Tibial nerve (tissue), 4 donors: Measurements from ENCODE around the gene COL8A1.
"Not testable (repeated sequence)": the region's sequence is repeated elsewhere in the genome, so short reads cannot be mapped to it uniquely, and the experiment has no call there.

Source experiments
- EP300 ChIP-seq, 2 donors: sonication (generic); formaldehyde crosslinking; IDR thresholded peaks; one replicate each; pipeline ENCODE4 v1.6.1; 2017; ENCODE audit warnings: antibody characterized with exemption in 2 of 2, mild to moderate bottlenecking in 1 of 2
- POLR2A ChIP-seq, 2 donors: fragments of 450-650 bp; IDR thresholded peaks; one replicate each; pipeline ENCODE4 v1.6.1; 2017; ENCODE audit warnings: antibody characterized with exemption in 2 of 2, mild to moderate bottlenecking in 2 of 2, moderate library complexity in 2 of 2
- TF ChIP-seq, protein P1 (sequence below), 5 experiments: fragments of 200-600 bp in 3 of 5; fragments of 450-650 bp in 2 of 5; sonication (generic) in 3 of 5; IDR thresholded peaks; one replicate each; pipeline ENCODE4 v1.5.1; 2016 to 2019; ENCODE audit warnings: antibody characterized with exemption in 5 of 5, mild to moderate bottlenecking in 3 of 5, moderate library complexity in 2 of 5

DNA sequence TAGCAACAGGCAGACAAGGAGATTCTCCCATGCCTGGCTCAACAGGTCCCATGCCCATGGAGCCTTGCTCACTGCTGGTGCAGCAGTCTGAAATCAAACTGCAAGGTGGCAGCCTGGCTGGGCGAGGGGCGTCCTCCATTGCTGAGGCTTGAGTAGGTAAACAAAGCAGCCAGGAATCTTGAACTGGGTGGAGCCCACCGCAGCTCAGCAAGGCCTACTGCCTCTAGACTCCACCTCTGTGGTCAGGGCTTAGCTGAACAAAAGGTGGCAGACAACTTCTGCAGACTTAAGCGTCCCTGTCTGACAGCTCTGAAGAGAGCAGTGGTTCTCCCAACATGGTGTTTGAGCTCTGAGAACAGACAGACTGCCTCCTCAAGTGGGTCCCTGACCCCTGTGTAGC, 49.2 kb upstream of the COL8A1 start:
- TF ChIP-seq, protein P1, sequence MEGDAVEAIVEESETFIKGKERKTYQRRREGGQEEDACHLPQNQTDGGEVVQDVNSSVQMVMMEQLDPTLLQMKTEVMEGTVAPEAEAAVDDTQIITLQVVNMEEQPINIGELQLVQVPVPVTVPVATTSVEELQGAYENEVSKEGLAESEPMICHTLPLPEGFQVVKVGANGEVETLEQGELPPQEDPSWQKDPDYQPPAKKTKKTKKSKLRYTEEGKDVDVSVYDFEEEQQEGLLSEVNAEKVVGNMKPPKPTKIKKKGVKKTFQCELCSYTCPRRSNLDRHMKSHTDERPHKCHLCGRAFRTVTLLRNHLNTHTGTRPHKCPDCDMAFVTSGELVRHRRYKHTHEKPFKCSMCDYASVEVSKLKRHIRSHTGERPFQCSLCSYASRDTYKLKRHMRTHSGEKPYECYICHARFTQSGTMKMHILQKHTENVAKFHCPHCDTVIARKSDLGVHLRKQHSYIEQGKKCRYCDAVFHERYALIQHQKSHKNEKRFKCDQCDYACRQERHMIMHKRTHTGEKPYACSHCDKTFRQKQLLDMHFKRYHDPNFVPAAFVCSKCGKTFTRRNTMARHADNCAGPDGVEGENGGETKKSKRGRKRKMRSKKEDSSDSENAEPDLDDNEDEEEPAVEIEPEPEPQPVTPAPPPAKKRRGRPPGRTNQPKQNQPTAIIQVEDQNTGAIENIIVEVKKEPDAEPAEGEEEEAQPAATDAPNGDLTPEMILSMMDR (IDR thresholded peaks at IDR 0.05): not testable (repeated sequence)
- not testable (repeated sequence) for TF ChIP-seq POLR2A, EP300 (IDR thresholded peaks at IDR 0.05)
